HG03097 (cell line): ENCODE results near the gene ITPR1.
A peak's percentile ranks its signal among the peaks of the same experiment; 100 is the strongest.

ENCODE experiments used
- ATAC-seq: cut with Tn5 transposase; IDR thresholded peaks from one replicate; pipeline ENCODE4 v1.9.1; 2021; ENCODE audit not compliant: unreplicated experiment, low FRiP score

The ITPR1 gene

DNA sequence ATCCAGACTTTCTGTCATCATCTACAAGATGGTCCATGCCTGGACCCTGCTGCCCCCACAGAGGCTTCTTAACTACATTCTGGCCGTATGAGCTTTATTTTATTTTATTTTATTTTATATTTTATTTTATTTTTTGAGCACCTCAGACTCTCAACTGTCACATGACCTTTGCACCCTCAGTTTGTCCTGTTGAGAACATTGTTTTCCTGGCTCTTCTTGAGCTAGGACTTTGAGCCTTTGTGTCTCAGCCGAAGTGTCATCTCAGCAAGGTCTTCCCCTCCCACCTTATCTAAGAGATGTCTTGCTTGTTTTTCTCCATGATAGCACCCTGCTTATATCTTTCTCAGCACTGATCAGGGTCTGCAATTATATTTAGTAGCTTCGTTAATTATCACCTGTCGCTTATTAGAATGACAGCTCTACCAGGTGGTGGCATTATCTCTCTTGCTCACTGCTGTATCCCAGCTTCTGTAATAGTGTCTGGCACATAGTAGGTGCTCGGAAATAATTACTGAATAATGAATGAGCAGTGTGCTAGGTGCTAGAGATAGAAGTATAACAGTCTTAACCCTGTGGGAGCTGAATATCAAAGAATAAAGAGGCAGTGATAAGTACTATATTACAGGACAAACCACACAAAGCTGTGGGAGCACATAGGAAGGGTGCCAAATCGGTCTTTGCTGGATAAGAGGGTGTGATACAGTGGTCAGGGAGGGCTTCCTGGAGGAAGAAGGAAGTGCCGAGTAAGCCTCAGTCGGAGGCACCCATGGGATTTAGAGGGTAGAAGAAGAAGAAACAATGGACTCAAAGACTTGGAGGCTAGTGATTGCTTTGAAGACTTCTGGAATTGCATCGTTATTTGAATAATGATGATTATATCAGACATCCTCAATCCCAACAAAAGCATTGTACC lies 136.2 kb downstream of the ITPR1 start:
- no peak for ATAC-seq

DNA sequence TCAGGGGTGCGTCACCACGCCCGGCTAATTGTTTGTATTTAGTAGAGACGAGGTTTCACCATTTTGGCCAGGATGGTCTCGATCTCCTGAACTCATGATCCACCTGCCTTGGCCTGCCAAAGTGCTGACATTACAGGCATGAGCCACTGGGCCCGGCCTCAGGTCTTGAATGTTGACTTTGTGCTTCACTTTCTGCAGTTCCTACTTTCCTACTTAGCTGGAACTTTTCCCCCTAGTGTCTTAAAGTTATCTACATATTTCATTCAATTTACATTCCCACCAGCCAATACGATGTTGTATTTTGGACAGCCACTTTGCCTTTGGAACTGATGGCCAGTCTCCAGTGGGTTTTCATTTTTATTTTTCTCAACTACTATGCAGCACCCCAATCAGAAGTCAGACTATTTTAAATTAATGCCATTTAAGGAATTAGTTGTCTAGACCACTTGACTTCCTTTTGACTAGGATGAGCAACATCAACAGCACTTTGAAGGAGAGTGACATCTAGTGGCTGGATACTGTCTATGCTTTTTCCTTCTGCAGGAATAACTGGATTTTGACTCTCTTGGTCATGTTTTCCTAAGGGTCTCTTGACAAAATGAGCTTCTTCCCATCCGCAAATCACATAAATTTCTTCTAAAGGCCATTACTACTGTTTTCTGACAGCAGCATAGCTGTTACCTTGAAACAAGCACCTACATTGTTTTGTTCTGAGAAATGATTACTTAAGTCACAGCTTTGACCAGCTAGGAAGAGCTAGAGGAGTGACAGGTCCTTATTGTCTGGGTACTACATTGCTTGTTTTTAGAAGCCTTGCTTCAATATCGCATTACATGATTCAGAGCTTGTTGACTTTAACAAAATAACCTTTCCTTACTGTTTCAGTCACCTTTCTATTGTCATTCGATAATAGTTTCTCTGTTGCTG lies 140.2 kb downstream of the ITPR1 start:
- ATAC-seq = peak; percentile 79

DNA sequence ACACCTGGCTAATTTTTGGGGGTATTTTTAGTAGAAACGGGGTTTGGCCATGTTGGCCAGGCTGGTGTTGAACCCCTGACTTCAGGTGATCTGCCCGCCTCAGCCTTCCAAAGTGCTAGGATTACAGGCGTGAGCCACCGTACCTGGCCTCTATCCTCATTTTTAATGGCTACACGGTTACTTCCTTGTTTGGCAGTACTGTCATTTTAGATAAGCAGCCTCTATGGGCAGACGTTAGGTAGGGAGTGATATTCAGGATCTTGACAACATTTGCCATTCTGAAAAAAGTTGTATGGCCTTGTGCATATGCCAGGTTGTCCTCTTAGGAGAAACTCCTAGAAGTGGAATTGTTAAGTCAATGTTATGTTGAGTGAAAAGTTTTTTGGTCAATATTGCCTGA lies 141.7 kb downstream of the ITPR1 start:
- no peak for ATAC-seq

DNA sequence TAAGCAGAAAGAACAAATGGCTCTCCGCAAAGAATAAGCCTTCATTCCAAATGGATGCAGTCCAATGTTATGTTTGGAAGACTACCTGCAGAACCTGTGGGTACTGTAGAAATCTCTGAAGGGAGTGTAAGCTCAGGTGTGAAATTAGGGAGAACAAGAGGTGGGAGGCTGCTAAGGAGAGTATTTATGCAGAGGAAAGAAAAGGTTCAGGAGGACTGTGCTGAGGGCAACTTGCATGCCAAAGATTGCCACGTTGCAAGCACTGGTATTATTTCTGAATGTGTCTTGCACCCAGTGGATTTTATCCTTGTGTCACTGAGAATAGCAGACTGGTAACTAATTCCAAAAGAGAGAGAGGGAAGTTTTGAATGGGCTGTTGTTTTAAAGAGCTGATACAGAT lies 144.1 kb downstream of the ITPR1 start:
- no peak for ATAC-seq

GRCh38 chr3:4641863-4642563 lies 148.9 kb downstream of the ITPR1 start:
- ATAC-seq = no peak

GRCh38 chr3:4642611-4643010 lies 149.5 kb downstream of the ITPR1 start:
- no peak for ATAC-seq

- ATAC-seq = no peak
Observed at GRCh38 chr3:4643904-4644547, 150.9 kb downstream of the ITPR1 start.

DNA sequence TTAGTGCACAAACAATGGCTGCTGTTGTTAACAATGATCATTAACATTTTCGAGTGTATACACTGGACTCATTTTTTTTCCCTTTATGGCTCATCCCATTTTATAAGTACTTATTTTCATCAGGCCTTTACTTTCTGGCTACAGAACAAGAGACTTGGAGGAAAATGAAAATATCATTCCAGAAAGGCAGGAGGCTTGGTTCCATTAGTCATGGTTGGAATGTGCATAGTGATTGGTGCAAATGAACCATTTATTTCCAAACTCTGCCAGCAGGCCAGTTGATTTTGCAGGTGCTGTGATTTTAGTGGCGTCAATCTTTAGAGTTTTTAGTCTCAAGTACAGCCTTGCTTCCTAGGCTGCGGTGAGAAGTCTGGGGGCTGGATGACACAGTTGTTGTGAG lies 151.8 kb downstream of the ITPR1 start:
- no peak for ATAC-seq

DNA sequence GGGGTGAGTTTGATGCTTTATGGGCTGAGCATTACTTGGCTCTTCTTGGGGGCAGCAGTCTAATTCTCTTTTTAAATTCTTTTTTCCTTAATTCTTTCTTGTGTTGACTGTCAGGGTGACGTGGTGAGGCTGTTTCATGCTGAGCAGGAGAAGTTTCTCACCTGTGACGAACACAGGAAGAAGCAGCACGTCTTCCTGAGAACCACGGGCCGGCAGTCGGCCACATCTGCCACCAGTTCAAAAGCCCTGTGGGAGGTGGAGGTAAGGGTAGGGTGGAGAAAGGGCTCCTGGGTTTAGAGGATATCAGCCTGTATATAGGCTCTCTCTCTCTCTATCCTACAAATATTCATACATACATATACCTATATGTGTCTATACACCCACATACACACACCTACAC lies 152.3 kb downstream of the ITPR1 start:
- ATAC-seq = no peak

GRCh38 chr3:4647411-4647810 lies 154.3 kb downstream of the ITPR1 start:
- no peak for ATAC-seq

DNA sequence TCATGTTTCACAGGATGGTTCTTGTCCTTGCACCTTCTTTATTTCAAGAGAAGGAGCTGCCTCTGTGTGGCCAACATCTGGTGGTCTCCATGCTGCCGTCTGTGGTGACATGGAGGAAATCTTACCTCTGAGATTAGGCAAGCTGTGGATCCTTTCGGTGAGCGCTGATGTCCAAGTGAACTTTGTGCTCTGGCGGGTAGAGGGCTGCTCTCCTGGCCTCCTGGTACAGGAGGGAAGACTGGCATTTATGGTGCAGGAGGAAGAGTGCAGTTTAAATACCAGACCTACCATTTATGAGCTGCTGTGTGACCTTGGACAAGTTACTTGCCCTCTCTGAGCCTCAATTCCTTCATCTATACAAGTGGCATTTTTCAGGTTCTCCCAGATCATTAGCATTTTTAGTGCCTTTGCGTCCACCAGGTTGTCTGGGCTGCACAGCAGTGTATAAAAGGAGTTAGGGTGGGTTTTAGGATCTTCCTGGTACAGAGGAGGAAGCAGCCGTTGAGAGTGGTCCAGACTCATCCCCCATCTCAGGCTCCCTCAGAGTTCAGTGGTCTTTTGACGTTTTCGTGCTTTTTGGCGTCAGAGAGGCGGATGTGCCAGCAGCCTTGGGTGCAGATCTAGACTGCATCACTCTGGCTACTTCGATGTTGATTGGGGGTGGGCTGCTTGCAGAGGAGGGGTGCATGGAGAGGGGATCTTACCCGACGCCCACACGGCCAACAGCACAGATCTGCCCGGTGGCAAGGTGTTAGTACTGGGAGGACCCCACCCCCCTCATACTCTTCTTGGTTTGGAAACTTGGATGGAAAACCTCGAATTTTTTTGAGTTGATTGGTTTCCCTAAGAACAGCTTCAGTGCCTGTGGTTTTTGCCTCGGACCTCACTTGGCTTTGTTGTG lies 162.2 kb downstream of the ITPR1 start:
- no peak for ATAC-seq

DNA sequence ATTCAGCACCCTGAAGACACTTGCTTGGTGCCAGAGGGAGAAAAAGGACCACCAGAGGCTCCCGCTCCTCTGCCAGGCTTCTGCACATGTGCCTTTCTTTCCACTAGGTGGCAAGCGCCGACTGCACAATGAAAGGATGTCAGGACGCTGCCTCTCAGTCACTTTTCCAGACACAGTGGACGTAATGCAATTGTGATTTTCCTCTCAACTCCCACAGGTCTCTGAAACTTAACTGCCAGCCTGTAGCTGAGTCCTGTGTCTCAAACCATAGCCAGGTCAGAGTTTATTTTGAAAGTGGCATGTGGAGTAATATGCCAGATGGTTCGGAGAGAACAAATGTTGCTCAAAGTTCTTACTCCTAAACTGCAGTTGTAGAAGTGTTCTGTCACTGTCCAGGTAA lies 162.9 kb downstream of the ITPR1 start:
- no peak for ATAC-seq

DNA sequence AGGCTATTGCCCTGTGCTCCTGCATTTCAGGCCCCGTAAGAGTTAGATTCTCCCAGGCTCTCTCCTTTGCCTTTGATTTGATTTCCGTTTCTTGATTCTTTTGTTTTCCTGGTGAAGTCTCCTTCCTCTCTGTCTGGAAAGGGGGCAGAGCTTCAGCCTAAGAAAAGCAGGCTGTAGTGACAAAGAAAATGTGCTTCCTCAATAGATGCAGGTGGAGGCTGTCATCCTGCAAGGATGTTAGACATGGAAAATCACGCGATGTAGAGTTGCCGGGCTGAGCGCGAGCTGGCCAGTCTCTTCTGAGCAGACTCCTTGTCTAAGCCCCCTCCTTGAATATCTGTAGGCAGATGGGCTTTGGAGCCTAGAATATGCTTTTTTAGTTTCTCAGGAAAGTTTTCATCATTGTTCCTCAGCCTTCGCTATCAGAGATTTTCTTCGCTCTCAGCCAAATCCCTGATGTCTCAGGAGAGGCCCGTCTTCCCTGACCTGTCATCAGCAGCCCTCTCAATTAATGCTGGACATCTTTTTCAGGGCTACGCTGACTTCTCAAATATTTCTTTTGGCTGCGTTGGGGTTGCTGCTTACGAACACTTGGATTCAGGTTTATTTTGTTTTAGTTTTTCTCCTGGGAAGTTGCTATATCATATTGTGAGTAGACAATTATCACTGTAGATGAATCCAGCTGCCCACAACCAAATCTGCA lies 163.6 kb downstream of the ITPR1 start:
- ATAC-seq = no peak

- ATAC-seq = no peak
Observed at GRCh38 chr3:4660936-4661335, 167.8 kb downstream of the ITPR1 start.

GRCh38 chr3:4664412-4664811 lies 171.3 kb downstream of the ITPR1 start:
- ATAC-seq = no peak

GRCh38 chr3:4665197-4665596 lies 172.0 kb downstream of the ITPR1 start:
- ATAC-seq = no peak

- ATAC-seq = no peak
Observed at GRCh38 chr3:4666071-4666470, 172.9 kb downstream of the ITPR1 start.

DNA sequence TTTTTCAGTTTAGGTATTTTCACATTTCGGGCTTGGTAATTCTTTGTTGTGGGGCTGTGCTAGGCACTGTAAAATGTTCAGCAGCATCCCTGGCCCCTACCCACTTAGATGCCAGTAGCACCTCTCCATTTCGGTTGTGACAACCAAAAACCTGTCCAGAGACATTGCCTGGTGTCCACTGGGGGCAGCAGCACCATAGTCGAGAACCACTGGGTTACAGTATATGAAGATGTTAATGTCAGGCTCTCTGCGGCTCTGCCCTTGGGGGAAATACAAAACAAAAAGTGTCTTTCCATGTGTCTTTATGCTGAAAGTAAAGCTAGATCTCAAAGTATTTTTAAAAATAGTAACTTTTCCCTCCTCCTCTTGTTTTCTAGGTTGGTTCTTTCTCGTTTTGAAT lies 177.2 kb downstream of the ITPR1 start:
- ATAC-seq = no peak

- ATAC-seq = no peak
Observed at GRCh38 chr3:4672725-4673275, 179.7 kb downstream of the ITPR1 start.
